KMS-11 (cell line): Measurements from ENCODE around the gene ZBTB6.

Experiments
- H2AFZ ChIP-seq: fragments of 200-600 bp; sonication (generic); 2 replicates; pipeline ENCODE4 v1.6.1; 2016; ENCODE audit warnings: antibody characterized with exemption, mixed run types, low read depth
- H3K27ac ChIP-seq: fragments of 200-600 bp; sonication (generic); 2 replicates; pipeline ENCODE4 v1.6.1; 2016; ENCODE audit warnings: mild to moderate bottlenecking, mixed run types
- H3K27me3 ChIP-seq: fragments of 200-600 bp; sonication (generic); 2 replicates; pipeline ENCODE4 v1.6.1; 2017; ENCODE audit warnings: mild to moderate bottlenecking, low read depth, mixed run types, moderate library complexity; ENCODE audit not compliant: insufficient read depth
- H3K36me3 ChIP-seq: fragments of 200-600 bp; sonication (generic); 2 replicates; pipeline ENCODE4 v1.6.1; 2017; ENCODE audit warnings: mild to moderate bottlenecking, mixed run types; ENCODE audit not compliant: insufficient read depth
- H3K4me1 ChIP-seq: fragments of 200-600 bp; sonication (generic); 2 replicates; pipeline ENCODE4 v1.6.1; 2016; ENCODE audit warnings: mild to moderate bottlenecking, low read depth, mixed run types; ENCODE audit not compliant: poor library complexity, severe bottlenecking
- H3K4me2 ChIP-seq: fragments of 200-600 bp; sonication (generic); 2 replicates; pipeline ENCODE4 v1.7.0; 2016; ENCODE audit warnings: mild to moderate bottlenecking, mixed run types
- H3K4me3 ChIP-seq: fragments of 200-600 bp; sonication (generic); IDR thresholded peaks from 2 replicates; pipeline ENCODE4 v1.6.1; 2017; ENCODE audit warnings: low read depth, low read length, mixed read lengths; ENCODE audit not compliant: insufficient read depth
- H3K79me2 ChIP-seq: fragments of 200-600 bp; sonication (generic); 2 replicates; pipeline ENCODE4 v1.6.1; 2016; ENCODE audit warnings: low read depth, mixed run types; ENCODE audit not compliant: insufficient read depth
- H3K9ac ChIP-seq: fragments of 200-600 bp; sonication (generic); 2 replicates; pipeline ENCODE4 v1.6.1; 2016; ENCODE audit warnings: mild to moderate bottlenecking, mixed run types
- H4K20me1 ChIP-seq: fragments of 200-600 bp; sonication (generic); 2 replicates; pipeline ENCODE4 v1.6.1; 2016; ENCODE audit warnings: mild to moderate bottlenecking, mixed run types; ENCODE audit not compliant: insufficient read depth
- CTCF ChIP-seq: fragments of 200-600 bp; sonication (generic); conservative IDR thresholded peaks from 2 replicates; pipeline ENCODE4 v1.6.1; 2017; ENCODE audit warnings: low read depth, mild to moderate bottlenecking, antibody characterized with exemption, low read length, moderate library complexity, mixed read lengths

The ZBTB6 gene

GRCh38 chr9:122951056-122951455 lies 37.9 kb upstream of the ZBTB6 start:
- TF ChIP-seq CTCF: no peak

GRCh38 chr9:122950263-122950662 lies 37.1 kb upstream of the ZBTB6 start:
- TF ChIP-seq CTCF: no peak
- Histone ChIP-seq H3K36me3 (no peaks in the 10 kb centered on the region), H3K79me2 (peaks cover 67% of the 10 kb centered on the region), H3K4me2 (peak overlapping the region; percentile 85), H4K20me1 (no peaks in the 10 kb centered on the region), H3K27ac (peak overlapping the region; percentile 56; the same call in 1 of the 2 replicates), H2AFZ (no peak overlapping the region), H3K9ac (no peak overlapping the region), H3K27me3 (no peaks in the 10 kb centered on the region), H3K4me3 (no peak overlapping the region), H3K4me1 (peaks cover 46% of the 10 kb centered on the region)

More at GRCh38 chr9:122951056-122951455, 37.9 kb upstream of the ZBTB6 start:
- H3K9ac ChIP-seq: no peak overlapping the region
- H2AFZ ChIP-seq: no peak overlapping the region
- H4K20me1 ChIP-seq: no peaks in the 10 kb centered on the region
- peak overlapping the region; percentile 56; the same call in 1 of the 2 replicates for H3K27ac ChIP-seq
- H3K4me2 ChIP-seq: peak overlapping the region; percentile 85; the same call in 1 of the 2 replicates
- no peaks in the 10 kb centered on the region for H3K27me3 ChIP-seq
- H3K4me3 ChIP-seq: no peak overlapping the region
- H3K79me2 ChIP-seq: peaks cover 73% of the 10 kb centered on the region; the same call in 1 of the 2 replicates
- no peaks in the 10 kb centered on the region for H3K36me3 ChIP-seq
- peaks cover 44% of the 10 kb centered on the region for H3K4me1 ChIP-seq

- no peak overlapping the region for H3K4me3 ChIP-seq
- no peaks in the 10 kb centered on the region for H3K36me3 ChIP-seq
- no peaks in the 10 kb centered on the region for H4K20me1 ChIP-seq
- peaks cover 48% of the 10 kb centered on the region for H3K4me1 ChIP-seq
- no peaks in the 10 kb centered on the region for H3K27me3 ChIP-seq
- no peak for TF ChIP-seq CTCF
- no peak overlapping the region for H3K27ac ChIP-seq
- H3K79me2 ChIP-seq: peaks cover 72% of the 10 kb centered on the region
- H3K4me2 ChIP-seq: peak overlapping the region; percentile 85
- no peak overlapping the region for H3K9ac ChIP-seq
- H2AFZ ChIP-seq: no peak overlapping the region
Observed at GRCh38 chr9:122949696-122950095, 36.6 kb upstream of the ZBTB6 start.

GRCh38 chr9:122948313-122948712 lies 35.2 kb upstream of the ZBTB6 start:
- no peak overlapping the region for H3K4me3 ChIP-seq
- no peak overlapping the region for H3K9ac ChIP-seq
- no peak overlapping the region for H3K4me2 ChIP-seq
- no peak for TF ChIP-seq CTCF
- H2AFZ ChIP-seq: no peak overlapping the region
- H3K27me3 ChIP-seq: no peaks in the 10 kb centered on the region
- no peaks in the 10 kb centered on the region for H3K36me3 ChIP-seq
- no peak overlapping the region for H3K27ac ChIP-seq
- no peaks in the 10 kb centered on the region for H4K20me1 ChIP-seq
- H3K4me1 ChIP-seq: peaks cover 48% of the 10 kb centered on the region
- H3K79me2 ChIP-seq: peaks cover 70% of the 10 kb centered on the region
